Activated T-helper 17 cell treated with anti-CD3 and anti-CD28 coated beads, Interleukin-2, amount 50 U/mL, for 72 hours (primary cell): ENCODE data around the gene NEGR1. TPM values are rescaled to one million over a fixed set of nuclear protein-coding genes. Genes with fewer than 3 reads are reported as not detected.

Experiments
- ATAC-seq: fragments of 150-1000 bp; cut with Tn5 transposase; replicated peaks from 2 replicates; pipeline ENCODE4 v1.10.0; 2021; ENCODE audit warnings: mild to moderate bottlenecking, moderate library complexity
- H3K27ac Mint-ChIP-seq: one replicate; pipeline ENCODE4 v1.8.0; 2022; ENCODE audit warnings: mixed read lengths
- H3K27me3 Mint-ChIP-seq: one replicate; pipeline ENCODE4 v1.8.0; 2022; ENCODE audit warnings: mixed read lengths
- H3K36me3 Mint-ChIP-seq: one replicate; pipeline ENCODE4 v1.8.0; 2022; ENCODE audit warnings: low read depth, mild to moderate bottlenecking, mixed read lengths
- H3K4me1 Mint-ChIP-seq: one replicate; pipeline ENCODE4 v1.8.0; 2022; ENCODE audit warnings: mixed read lengths
- H3K4me3 Mint-ChIP-seq: one replicate; pipeline ENCODE4 v1.8.0; 2022; ENCODE audit warnings: mild to moderate bottlenecking, mixed read lengths
- H3K9me3 Mint-ChIP-seq: one replicate; pipeline ENCODE4 v1.8.0; 2022; ENCODE audit warnings: mixed read lengths
- total RNA-seq, 2 donors: library from RNA; stranded (reverse); gene quantifications; one replicate each; pipeline ENCODE4 v1.2.3, GENCODE V29; 2022

Gene NEGR1
- total RNA-seq, 2 donors from 2014 or later, result not detected

GRCh38 chr1:71399594-71399993 is 882.7 kb downstream of the NEGR1 start:
- H3K4me1 Mint-ChIP-seq, result no peaks in the 10 kb centered on the region
- peaks cover 6% of the 10 kb centered on the region for H3K9me3 Mint-ChIP-seq
- ATAC-seq, result no peak
- no peaks in the 10 kb centered on the region for H3K36me3 Mint-ChIP-seq
- H3K27me3 Mint-ChIP-seq, result no peaks in the 10 kb centered on the region
- no peak overlapping the region for H3K4me3 Mint-ChIP-seq
- no peak overlapping the region for H3K27ac Mint-ChIP-seq

- no peak for ATAC-seq
- no peaks in the 10 kb centered on the region for H3K27me3 Mint-ChIP-seq
- H3K4me3 Mint-ChIP-seq, result no peak overlapping the region
- H3K36me3 Mint-ChIP-seq, result no peaks in the 10 kb centered on the region
- H3K4me1 Mint-ChIP-seq, result no peaks in the 10 kb centered on the region
- no peak overlapping the region for H3K27ac Mint-ChIP-seq
- peaks cover 19% of the 10 kb centered on the region for H3K9me3 Mint-ChIP-seq
Measured at GRCh38 chr1:71393301-71393700, 889.0 kb downstream of the NEGR1 start.

- no peak overlapping the region for H3K4me3 Mint-ChIP-seq
- peaks cover 33% of the 10 kb centered on the region for H3K9me3 Mint-ChIP-seq
Measured at GRCh38 chr1:71390518-71390917, 891.8 kb downstream of the NEGR1 start.

DNA sequence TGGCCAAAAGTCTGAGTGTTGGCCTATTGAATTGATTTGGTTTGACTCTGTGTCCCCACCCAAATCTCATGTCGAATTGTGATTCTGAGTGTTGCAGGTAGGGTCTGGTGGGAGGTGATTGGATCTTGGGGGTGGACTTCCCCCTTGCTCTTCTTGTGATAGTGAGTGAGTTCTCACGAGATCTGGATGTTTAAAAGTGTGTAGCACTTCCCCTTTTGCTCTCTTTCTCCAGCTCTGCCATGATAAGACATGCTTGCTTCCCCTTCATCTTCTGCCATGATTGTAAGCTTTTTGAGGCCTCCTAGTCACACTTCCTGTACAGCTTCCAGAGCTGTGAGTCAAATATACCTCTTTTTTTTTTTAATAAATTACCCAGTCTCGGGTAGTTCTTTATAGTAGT is 904.5 kb downstream of the NEGR1 start:
- H3K36me3 Mint-ChIP-seq, result no peaks in the 10 kb centered on the region
- ATAC-seq, result no peak
- H3K9me3 Mint-ChIP-seq, result peaks cover 20% of the 10 kb centered on the region
- no peaks in the 10 kb centered on the region for H3K4me1 Mint-ChIP-seq
- no peak overlapping the region for H3K27ac Mint-ChIP-seq
- no peaks in the 10 kb centered on the region for H3K27me3 Mint-ChIP-seq
- H3K4me3 Mint-ChIP-seq, result no peak overlapping the region

More at GRCh38 chr1:71390518-71390917, 891.8 kb downstream of the NEGR1 start:
- Mint-ChIP-seq H3K36me3 (no peaks in the 10 kb centered on the region), H3K27ac (no peak overlapping the region), H3K27me3 (no peaks in the 10 kb centered on the region), H3K4me1 (no peaks in the 10 kb centered on the region)
- no peak for ATAC-seq

GRCh38 chr1:71372496-71372895 is 909.8 kb downstream of the NEGR1 start:
- Mint-ChIP-seq H3K9me3 (peaks cover 11% of the 10 kb centered on the region), H3K4me3 (no peak overlapping the region), H3K36me3 (no peaks in the 10 kb centered on the region), H3K27me3 (no peaks in the 10 kb centered on the region), H3K4me1 (no peaks in the 10 kb centered on the region), H3K27ac (no peak overlapping the region)
- no peak for ATAC-seq

DNA sequence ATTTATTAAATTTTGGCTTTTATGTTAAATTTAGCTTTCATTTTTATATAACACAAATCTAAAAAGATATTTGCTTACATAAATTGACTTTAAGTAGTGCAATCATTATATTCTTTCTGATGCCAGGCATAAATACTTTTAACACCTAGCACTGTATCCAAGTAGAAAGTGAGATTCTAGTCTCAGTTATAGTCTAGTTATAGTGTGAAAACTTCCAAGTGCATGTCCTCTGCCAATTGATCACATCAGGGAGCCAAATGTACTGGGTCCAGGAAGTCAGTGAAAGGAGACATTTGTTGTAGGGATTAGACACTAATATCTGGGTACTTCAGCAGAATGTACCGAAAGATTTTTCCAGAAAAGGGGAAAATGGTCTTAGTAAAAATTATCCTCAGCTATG is 910.8 kb downstream of the NEGR1 start:
- no peaks in the 10 kb centered on the region for H3K4me1 Mint-ChIP-seq
- ATAC-seq, result no peak
- H3K4me3 Mint-ChIP-seq, result no peak overlapping the region
- no peaks in the 10 kb centered on the region for H3K36me3 Mint-ChIP-seq
- no peaks in the 10 kb centered on the region for H3K27me3 Mint-ChIP-seq
- H3K9me3 Mint-ChIP-seq, result peaks cover 8% of the 10 kb centered on the region
- no peak overlapping the region for H3K27ac Mint-ChIP-seq

- Mint-ChIP-seq H3K4me3 (no peak overlapping the region), H3K27ac (no peak overlapping the region), H3K27me3 (no peaks in the 10 kb centered on the region), H3K36me3 (no peaks in the 10 kb centered on the region), H3K9me3 (peaks cover 13% of the 10 kb centered on the region), H3K4me1 (no peaks in the 10 kb centered on the region)
- no peak for ATAC-seq
Measured at GRCh38 chr1:71364236-71364635, 918.1 kb downstream of the NEGR1 start.

DNA sequence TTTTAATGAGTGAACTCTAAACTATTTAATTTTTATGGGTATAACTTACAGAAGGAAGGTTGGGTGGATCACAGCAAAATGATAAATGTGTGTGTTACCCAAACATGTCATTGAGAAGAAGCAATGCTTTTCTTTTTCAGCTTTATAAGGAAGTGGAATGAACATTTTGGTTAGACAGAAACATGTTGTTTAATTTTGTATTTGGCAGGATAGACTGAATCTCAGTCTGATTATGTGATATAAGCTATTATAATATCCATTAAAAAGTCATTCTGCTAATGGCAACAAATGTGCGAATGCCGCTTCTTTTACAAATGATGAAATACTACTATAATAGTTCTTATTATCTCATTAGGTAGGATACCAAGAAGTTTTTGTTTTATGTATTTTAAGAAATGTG is 919.6 kb downstream of the NEGR1 start:
- ATAC-seq, result no peak
- Mint-ChIP-seq H3K4me3 (no peak overlapping the region), H3K4me1 (no peaks in the 10 kb centered on the region), H3K36me3 (no peaks in the 10 kb centered on the region), H3K9me3 (peaks cover 17% of the 10 kb centered on the region), H3K27me3 (no peaks in the 10 kb centered on the region), H3K27ac (no peak overlapping the region)

DNA sequence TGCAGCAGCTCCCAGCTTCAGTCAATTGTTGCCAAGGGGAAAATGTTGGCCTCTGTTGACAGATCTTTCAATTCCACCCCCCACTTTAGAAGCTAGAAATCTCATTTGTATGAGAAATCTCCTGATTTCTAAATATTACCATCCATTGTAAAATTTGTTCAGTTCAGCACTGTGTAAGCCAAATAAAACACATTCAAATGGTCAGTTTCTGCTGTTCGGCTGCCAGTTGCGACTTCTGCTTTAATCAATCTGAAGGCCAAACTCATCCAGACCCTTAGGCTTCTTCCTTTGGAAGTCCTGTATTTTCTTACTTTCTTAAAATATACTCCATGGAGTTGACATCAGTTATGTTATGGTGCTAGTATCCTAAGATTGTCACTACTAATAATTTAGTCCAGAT is 920.3 kb downstream of the NEGR1 start:
- Mint-ChIP-seq H3K4me3 (no peak overlapping the region), H3K27me3 (no peaks in the 10 kb centered on the region), H3K36me3 (no peaks in the 10 kb centered on the region), H3K27ac (no peak overlapping the region), H3K9me3 (peaks cover 13% of the 10 kb centered on the region), H3K4me1 (no peaks in the 10 kb centered on the region)
- no peak for ATAC-seq

- H3K27me3 Mint-ChIP-seq, result no peaks in the 10 kb centered on the region
- ATAC-seq, result no peak
- H3K4me1 Mint-ChIP-seq, result no peaks in the 10 kb centered on the region
Measured at GRCh38 chr1:71357708-71358107, 924.6 kb downstream of the NEGR1 start.

GRCh38 chr1:71351438-71351837 is 930.9 kb downstream of the NEGR1 start:
- Mint-ChIP-seq H3K27me3 (no peaks in the 10 kb centered on the region), H3K4me3 (no peak overlapping the region), H3K4me1 (no peaks in the 10 kb centered on the region), H3K36me3 (no peaks in the 10 kb centered on the region), H3K9me3 (peaks cover 16% of the 10 kb centered on the region), H3K27ac (no peak overlapping the region)
- ATAC-seq, result no peak

More at GRCh38 chr1:71357708-71358107, 924.6 kb downstream of the NEGR1 start:
- Mint-ChIP-seq H3K4me3 (no peak overlapping the region), H3K9me3 (peaks cover 26% of the 10 kb centered on the region), H3K36me3 (no peaks in the 10 kb centered on the region), H3K27ac (no peak overlapping the region)

DNA sequence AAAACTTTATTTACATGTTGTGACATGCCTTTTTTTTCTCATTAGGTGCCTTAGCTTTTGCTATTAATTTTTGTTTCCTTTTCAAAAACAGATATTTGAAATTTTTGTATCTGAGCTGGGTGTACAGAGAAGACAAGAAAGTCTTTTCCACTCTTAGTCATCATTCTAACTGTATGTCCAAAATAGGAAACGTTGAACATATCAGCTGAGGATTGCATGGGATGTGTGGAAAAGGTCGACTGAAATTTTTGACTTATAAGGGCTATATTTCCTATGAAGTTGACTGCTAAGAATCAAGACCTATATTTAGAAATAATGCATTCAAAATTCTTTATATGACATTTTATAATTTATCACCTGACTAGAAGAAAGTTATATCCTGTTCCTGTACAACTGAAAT is 931.5 kb downstream of the NEGR1 start:
- Mint-ChIP-seq H3K9me3 (peaks cover 12% of the 10 kb centered on the region), H3K4me3 (no peak overlapping the region), H3K27me3 (no peaks in the 10 kb centered on the region), H3K27ac (no peak overlapping the region), H3K36me3 (no peaks in the 10 kb centered on the region), H3K4me1 (no peaks in the 10 kb centered on the region)
- ATAC-seq, result no peak

DNA sequence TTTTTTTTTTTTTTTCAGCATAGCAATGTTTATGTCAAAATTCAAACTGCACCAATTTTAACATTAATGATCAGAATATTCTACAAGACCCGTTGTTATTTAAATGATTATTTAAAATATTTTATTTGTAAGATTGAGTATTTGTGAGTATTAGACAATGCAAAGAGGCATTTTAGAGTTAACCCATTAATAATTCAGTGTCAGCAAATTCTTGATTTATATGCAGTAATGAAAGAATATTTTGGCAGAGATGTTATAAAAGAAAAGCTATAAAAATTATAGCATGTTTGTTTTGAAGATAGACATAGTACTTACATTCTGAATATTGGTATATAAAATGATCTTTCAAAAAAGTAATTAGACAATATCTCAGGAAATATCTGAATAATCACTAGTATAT is 932.0 kb downstream of the NEGR1 start:
- no peaks in the 10 kb centered on the region for H3K27me3 Mint-ChIP-seq
- no peaks in the 10 kb centered on the region for H3K36me3 Mint-ChIP-seq
- no peak overlapping the region for H3K4me3 Mint-ChIP-seq

More for the DNA sequence above, 932.0 kb downstream of the NEGR1 start:
- Mint-ChIP-seq H3K4me1 (no peaks in the 10 kb centered on the region), H3K9me3 (peaks cover 8% of the 10 kb centered on the region), H3K27ac (no peak overlapping the region)
- ATAC-seq, result no peak
